Measurements from ENCODE around the gene DDX41.
A peak's percentile ranks its signal among the peaks of the same experiment; 100 is the strongest.
"Not testable (repeated sequence)": the region's sequence is repeated elsewhere in the genome, so short reads cannot be mapped to it uniquely, and the experiment has no call there.

DDX41 gene

GRCh38 chr5:177497292-177498012 is 19.3 kb downstream of the DDX41 start, which contains the start of gene PDLIM7:
Gene PDLIM7, minus strand, starts transcription at chr5:177497604. Its CDS starts 1,092 bp downstream, at chr5:177496512.
- peak; percentile 69 to 91 (median 84) for DNase-seq

GRCh38 chr5:177496727-177497291 is 20.0 kb downstream of the DDX41 start:
- DNase-seq: no peak

GRCh38 chr5:177496070-177496726 is 20.6 kb downstream of the DDX41 start:
- DNase-seq: no peak

GRCh38 chr5:177495243-177496060 is 21.3 kb downstream of the DDX41 start:
- no peak for DNase-seq

- DNase-seq: no peak
These were observed 22.2 kb downstream of the DDX41 start for GRCh38 chr5:177494346-177495195.

GRCh38 chr5:177493795-177494345 is 22.9 kb downstream of the DDX41 start:
- no peak for DNase-seq

GRCh38 chr5:177492841-177493240 is 23.9 kb downstream of the DDX41 start:
- DNase-seq: no peak

- no peak for DNase-seq
These were observed 24.6 kb downstream of the DDX41 start for GRCh38 chr5:177491983-177492746.

GRCh38 chr5:177491429-177491945 is 25.3 kb downstream of the DDX41 start:
- DNase-seq: no peak

- no peak for DNase-seq
These were observed 25.8 kb downstream of the DDX41 start for GRCh38 chr5:177490992-177491391.

GRCh38 chr5:177490311-177490991 is 26.3 kb downstream of the DDX41 start:
- no peak for DNase-seq

- no peak for DNase-seq
These were observed 27.5 kb downstream of the DDX41 start for GRCh38 chr5:177489119-177489716.

- DNase-seq: no peak
These were observed 28.8 kb downstream of the DDX41 start for GRCh38 chr5:177487975-177488374.

GRCh38 chr5:177487144-177487543 is 29.6 kb downstream of the DDX41 start:
- DNase-seq: no peak

- DNase-seq: no peak
These were observed 30.5 kb downstream of the DDX41 start for GRCh38 chr5:177486256-177486655.

- not testable (repeated sequence) for DNase-seq
These were observed 31.0 kb downstream of the DDX41 start for GRCh38 chr5:177485753-177486152.

- no peak for DNase-seq
These were observed 31.7 kb downstream of the DDX41 start for GRCh38 chr5:177484902-177485549.

- DNase-seq: no peak
These were observed 32.5 kb downstream of the DDX41 start for GRCh38 chr5:177483994-177484901.
